NCI-H446 treated with DMSO at 0.1 percent for 48 hours (cell line): Measurements from ENCODE around the gene TTLL1.
"Not testable (repeated sequence)": the region's sequence is repeated elsewhere in the genome, so short reads cannot be mapped to it uniquely, and the experiment has no call there.

ENCODE experiments used
- DNase-seq: peaks from one replicate; lab custom pipeline; 2025; lab: John Stamatoyannopoulos, UW

TTLL1 gene

DNA sequence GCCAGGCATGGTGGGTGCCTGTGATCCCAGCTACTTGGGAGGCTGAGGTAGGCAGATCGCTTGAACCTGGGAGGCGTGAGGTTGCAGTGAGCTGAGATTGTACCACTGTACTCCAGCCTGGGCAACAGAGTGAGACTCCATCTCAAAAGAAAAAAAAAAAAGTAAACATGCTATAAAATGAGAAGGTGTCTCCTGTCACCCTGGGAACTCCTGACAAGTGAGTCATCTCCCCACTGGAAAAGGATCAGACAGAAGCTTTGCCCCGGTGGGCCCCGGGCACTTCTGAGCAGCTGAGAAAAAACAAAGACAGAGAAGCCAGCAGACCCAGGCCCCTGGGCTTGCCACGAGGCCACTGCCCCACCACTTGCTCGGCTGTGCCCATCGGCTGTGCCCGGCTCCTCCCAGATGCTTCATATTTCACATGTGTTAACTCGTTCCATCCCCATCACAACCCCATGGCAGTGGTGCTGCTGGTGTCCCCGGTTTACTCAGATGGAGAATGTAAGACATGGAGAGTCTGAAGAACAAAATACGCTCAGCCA lies 22.3 kb downstream of the TTLL1 start:
- DNase-seq: no peak

DNA sequence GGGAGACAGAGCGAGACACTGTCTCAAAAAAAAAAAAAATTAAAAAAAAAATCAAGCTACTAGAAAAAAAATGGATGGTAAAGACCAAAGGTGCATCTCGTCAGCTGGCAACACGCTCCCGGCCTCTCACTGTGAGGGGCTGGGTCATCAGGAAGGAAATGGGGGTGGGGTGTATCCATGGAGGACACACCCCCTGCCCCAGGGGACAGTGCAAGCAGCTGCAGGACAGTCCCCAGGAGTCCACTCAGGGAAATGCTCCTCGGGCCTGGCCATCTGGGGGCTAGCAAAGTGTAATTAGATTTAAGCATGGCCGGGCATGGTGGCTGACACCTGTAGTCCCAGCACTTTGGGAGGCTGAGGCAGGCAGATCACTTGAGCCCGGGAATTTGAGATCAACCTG lies 23.1 kb downstream of the TTLL1 start:
- no peak for DNase-seq

DNA sequence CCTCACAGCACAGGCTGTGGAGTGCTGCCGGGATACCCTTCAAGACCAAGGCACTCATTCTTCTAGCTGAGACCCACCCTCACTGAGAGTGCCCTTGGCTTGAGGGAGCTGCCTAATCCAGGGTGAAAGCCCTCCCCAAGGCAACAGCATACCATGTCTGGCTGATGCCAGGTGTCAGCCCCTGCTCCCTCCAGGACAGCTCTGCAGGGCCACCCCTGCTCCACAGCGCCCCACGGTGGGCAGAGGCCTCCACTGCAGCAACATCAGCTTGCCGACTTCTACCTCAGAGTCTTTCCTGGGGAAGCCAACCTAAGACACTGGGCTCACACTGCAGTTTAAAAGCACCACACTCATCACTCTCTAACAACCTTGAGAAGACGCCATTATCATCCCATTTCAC lies 29.0 kb downstream of the TTLL1 start:
- no peak for DNase-seq

DNA sequence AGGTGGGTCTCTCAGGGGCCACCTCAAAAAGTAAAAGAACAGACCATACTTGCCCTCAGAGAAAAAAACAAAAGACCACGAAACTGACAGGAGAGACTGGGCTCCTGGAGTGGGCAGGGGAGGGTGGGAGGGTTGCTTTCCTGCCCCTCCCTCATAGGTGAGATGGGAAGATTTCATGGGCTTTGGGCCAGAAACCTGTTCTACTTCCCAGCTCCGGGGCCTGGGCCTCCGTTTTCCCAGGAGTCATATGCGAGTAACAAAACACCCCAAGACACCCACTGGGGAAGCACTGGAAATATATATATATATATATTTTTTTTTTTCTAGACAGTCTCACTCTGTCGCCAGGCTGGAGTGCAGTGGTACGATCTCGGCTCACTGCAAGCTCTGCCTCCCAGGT lies 31.6 kb downstream of the TTLL1 start:
- no peak for DNase-seq

GRCh38 chr22:43053176-43053575 lies 36.0 kb downstream of the TTLL1 start:
- DNase-seq: no peak

- DNase-seq: no peak
Measured at GRCh38 chr22:43050995-43051394, 38.2 kb downstream of the TTLL1 start.

- DNase-seq: no peak
Measured at GRCh38 chr22:43047605-43048004, 41.6 kb downstream of the TTLL1 start.

GRCh38 chr22:43044290-43044712 lies 44.9 kb downstream of the TTLL1 start:
- DNase-seq: no peak

DNA sequence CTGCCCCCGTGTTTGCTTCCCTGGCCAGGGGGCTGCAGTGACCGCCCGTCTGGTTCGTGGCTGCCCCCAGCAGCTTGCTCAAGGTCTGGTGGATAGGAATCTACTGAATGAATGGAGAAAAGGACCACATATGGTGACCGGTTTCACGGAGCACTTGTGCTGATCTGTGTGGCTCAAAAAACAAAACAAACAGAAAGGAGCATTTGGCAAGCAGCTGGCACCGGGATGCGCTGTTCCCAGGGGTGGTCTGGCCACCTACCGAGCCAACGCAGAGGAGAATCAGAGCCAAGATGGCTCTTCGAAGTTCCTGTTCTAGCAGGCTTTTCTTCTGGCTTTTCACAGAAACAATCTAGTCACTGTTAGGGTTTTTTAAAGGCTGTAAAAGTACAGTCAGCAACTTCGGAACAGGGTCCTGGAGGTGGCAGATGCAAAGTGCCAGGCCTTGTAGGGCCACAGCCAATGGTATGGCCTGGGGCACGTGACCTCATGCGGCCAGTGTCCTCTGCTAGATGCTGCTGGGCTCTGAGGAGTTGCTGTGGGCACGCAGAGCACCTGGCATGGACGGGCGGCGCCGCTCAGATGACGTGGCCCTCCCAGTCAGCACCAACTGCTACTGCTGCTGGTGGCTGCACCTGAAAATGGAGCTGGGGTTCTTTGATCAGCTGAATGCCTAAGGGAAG lies 47.0 kb downstream of the TTLL1 start:
- DNase-seq: peak; percentile 63

- DNase-seq: no peak
Measured at GRCh38 chr22:43039800-43040199, 49.4 kb downstream of the TTLL1 start.

- no peak for DNase-seq
Measured at GRCh38 chr22:43038325-43038724, 50.9 kb downstream of the TTLL1 start.

DNA sequence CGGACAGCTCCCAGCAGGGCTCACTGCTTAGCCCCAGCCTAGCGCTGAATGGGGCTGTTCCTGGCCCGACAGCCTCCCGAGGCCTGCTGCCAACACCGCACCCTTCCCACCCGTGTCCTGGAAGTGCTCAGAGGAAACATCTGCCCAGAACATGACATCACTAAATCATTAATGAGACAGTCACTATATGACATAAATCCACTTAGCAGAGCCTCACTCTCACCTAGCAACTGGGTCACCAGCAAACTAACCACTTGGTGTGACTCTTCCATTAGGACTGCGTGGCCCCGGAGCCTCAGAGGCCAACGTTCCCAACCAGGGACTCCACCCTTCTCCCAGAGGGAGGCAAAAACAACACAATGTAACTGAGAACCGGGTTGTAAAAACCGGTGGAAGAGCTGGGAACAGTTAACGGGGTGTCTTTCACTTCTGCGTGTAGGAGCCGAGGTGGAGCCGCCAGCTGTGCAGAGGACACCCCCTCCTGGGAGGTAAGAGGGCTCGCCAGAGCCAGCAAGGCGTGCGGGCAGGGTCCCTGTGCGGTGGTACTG lies 52.8 kb downstream of the TTLL1 start:
- DNase-seq: no peak

DNA sequence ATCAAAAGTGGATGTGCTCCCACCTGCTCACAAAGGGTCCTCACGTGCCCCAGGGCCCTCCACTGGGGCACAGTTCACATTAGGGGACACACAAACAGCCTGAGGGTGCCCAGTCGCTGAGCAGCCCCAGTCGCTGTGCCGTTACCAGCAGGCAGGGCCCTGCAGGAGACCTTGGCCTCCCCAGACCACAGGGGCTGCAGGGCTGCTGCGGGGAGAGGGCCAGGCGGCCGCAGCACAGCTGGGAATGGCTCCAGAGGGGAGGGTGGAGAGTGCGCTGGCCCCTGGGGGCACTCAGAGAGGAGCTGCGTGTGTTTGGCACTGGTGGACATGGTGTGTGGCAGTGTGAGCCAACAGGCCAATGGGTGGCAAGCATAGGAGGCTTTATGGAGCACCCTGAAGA lies 53.9 kb downstream of the TTLL1 start:
- DNase-seq: no peak

DNA sequence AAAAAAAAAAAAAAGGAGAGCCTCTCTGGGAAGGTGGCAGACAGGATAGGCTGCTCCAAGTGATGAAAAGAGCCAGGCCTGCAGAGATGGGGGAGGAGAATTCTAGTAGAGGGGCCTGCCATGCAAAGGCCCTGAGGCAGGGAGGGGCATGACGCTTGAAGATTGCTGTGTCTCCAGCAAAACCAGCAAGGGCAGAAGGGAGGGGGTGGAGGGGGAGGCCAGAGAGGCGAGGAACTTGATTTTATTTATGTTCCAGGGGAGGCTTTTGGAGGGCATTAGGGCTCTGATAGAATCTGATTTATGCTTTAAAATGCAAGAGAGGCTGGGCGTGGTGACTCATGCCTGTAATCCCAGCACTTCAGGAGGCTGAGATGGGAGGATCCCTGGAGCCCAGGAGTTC lies 57.6 kb downstream of the TTLL1 start:
- no peak for DNase-seq

GRCh38 chr22:43018615-43019014 lies 70.6 kb downstream of the TTLL1 start:
- DNase-seq: no peak

DNA sequence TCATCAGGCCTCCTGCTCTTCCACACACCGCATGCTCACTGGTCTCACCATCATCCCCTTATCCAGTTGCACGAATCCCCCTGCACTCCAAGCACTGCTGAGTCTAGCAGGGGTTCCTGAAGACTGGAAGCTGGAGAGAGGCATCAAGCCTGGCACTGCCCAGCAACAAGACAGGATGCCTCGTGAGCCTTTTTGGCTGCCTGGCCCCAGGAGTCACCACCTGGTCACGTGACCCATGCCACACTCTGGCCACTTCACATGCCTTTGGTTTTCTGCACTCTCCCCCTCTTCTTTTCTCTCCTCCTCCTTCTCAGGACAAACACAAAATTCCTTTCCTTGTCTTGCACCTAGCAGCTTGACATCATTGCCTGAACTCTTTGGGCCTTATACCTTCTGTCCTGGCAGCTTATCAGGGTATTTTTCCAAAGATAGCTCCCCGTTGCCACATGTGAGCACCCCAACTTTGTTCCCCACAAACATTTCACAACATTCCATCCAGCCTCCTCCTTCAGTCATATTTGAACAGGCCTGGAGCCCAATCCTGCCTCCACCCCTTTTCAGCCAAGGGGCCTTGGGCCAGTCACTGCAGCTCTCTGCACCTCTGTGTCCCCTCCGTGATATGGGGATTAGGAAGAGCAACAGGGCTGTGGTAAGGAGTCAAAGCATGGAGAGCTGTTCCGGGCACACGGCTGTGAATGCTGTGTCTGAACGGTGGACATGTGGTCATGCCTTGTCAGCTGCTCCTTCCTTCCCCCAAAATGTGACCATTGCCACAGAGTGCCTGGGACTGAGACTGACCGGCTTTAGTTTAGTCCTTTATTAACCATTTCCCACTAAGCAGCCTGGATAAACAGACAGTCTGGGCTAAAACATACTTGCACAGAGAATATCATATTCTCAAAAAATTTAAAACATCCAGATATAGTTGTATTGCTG lies 71.4 kb downstream of the TTLL1 start:
- no peak for DNase-seq

GRCh38 chr22:43016150-43016549 lies 73.0 kb downstream of the TTLL1 start:
- DNase-seq: not testable (repeated sequence)

DNA sequence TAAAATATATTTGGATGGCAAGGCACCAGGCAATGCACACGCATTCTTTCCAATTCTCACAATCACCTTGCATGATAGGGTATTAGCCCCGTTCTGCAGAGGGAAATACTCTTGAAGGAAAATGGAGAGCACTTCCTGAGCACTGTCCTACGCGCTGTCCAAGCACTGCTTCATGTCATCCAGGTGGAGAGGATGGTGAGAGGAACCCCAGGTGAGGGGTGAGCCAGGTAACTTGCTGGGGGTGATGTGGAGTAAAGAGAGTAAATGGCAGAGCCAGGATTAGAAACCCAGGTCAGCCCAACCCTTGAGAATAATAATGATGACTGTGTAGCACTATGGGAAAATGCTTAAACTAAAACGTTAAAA lies 73.5 kb downstream of the TTLL1 start:
- no peak for DNase-seq

GRCh38 chr22:43014869-43015676 lies 74.1 kb downstream of the TTLL1 start, which contains the start of gene PACSIN2:
TSS of gene PACSIN2 (minus strand) at chr22:43015149. CDS start at chr22:42912080, 103,069 bp downstream.
- peak; percentile 94 for DNase-seq

DNA sequence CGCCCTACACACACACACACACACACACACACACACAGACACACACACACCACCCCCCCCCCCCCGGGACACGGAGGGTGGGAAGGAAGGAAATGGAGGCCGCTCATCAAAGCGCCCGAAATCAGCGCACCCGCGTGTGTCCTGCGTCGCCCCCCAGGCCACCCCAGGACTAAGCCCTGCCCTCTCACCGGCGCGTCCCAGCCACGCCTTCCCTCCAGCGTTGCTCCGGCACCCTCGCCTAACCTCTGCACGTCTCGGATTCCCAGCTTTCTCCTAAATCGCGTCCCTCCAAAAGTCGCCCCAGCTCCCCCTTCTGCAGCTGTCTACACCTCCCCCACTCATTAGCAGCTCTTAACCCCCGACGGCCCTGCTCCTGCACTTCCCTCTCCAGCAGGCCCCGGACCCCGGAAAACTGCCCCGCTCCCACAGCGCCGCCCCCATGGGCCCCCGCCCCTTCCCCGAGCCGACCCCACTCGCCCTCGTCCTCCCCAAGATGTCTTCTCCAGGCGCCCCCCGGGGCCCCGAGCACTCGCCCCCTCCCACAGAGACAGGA lies 74.8 kb downstream of the TTLL1 start:
- no peak for DNase-seq
